HT1080 (cell line): ENCODE measurements around the gene OVAAL. TPM values are rescaled to one million over a fixed set of nuclear protein-coding genes. Genes with fewer than 3 reads are reported as not detected.

Experiments used
- DNase-seq: peaks from one replicate; pipeline ENCODE4 v3.0.0-alpha.2; 2015; ENCODE audit warnings: low read depth
- small RNA-seq: library from RNA; depleted of rRNA; stranded (forward); fragments of <200 nt; gene quantifications from one replicate; pipeline ENCODE3, GENCODE V24; 2014
- total RNA-seq: library from RNA; depleted of rRNA; stranded (reverse); fragments of >200 nt; shearing (Covaris generic); gene quantifications from 2 replicates; pipeline ENCODE4 v1.2.3, GENCODE V29; 2014; rRNA removed

Gene OVAAL
- total RNA-seq, 1 experiment from 2014 or later = 2.7 TPM

DNA sequence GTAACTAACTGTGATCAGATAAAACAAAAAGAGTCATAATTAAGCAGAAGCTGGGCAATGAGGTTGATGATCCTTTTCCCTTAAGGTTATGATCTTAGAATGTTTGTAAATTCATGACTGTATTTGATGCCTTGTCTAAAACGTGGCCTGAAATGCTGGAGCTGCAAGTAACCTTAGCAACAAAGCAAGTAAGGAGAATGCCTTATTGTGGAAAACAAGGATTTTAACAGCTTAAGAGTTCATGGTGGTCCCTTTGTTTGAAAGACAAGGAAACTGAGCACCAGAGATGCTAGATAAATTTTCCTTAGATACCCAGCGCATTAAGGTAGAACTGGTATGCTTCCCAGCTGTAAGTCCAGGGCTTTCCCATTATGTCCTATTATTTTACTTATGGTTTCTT lies 47.4 kb downstream of the OVAAL start:
- no peak for DNase-seq

DNA sequence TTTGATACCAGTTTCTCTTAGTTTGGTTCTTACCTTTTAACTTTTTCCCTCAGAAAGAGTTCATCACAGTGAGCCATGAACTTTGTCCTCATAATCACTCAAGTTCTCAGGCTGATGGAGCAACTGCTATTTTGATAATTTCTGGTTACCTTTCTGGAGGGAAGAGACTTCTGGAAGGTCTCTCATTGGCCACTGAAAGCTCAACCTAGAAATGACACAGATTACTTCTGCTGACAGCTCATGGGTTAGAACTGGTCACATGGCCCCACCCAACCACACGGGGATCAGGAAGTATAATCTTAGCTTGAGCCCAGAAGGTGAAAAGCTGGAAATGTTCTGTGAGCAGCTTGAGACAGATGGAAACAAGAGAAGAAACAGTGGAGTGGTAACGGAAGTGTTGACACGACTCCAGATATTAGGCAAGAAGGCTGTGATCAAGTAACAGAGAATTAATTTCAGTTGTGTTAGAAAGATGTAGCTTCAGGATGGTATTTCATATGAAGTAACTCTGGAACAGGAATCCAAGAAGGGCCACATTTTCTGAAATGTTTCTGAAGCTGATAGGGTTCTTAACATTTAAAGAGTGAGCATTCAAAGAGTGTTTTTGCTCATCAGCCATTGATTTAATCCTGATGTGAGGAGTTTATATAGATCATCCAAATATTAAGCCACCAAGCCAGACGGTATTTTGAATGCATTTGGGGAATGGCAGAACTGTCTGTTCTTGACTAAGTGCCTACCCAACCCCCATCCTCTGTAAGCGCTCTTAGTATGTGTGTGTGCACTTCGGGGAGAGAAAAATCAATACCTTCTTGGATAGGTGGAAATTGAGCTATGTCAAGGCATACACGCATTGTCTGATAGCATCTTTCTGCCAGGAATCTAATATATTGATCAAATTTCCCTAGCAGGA lies 51.1 kb downstream of the OVAAL start:
- DNase-seq = no peak

DNA sequence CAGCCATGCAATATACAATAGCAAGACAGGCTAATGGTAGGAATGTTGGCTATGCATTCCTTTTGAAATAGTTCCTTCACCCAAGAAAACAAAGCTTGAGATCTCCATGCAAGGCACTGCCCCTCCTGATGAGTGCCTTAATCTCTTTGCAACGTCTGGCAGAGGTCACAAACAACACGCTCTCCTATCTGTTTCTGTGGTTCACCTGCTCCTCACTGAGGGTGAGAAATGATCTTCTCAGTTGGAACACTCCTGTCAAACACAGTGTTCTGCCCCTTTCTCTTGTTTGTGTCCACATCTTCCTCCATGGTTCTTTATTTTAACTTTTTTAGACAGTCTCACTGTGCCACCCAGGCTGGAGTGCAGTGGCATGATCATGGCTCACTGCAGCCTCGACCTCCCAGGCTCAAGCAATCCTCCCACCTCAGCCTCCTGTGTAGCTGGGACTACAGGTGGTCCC lies 51.8 kb downstream of the OVAAL start:
- no peak for DNase-seq

DNA sequence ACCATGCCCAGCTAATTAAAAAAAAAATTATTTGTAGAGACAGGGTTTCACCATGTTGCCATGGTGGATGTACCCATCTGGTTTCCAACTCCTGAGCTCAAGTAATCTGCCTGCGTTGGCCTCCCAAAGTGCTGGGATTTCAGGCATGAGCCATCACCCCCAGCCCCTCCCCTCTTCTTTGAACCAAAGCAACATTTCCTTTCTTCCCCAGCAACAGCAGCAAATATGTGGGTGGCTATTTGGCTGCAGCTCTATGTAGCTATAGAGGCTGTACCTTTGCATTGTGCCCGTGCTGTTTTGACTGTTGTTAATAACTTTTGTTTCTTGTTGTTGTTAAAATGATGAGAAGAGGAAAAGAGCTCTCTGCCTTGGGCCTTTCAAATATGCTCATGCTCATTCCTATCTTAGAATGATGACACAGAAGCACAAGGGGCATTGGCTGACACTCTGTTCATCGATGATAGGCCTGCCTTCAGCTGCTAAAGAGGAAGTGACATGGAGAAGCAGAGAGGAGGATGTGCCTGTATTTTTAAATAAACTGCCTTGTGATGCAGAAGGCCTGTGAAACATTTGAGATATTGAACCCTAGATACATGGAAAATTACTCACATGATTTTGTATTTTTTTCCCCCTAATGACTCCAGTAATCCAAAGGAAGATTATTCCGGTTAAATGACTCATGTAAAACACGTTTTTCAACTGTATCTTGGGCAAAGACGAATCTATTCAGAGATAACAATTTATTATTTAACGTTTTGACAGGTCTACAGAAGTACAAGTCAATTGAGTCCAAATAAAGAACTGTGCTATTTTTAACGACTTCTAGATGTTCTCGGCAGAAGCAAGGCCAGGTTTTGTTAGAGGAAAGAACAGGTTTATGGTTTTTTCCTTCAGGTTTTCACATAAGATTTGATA lies 52.5 kb downstream of the OVAAL start:
- peak; percentile 26 for DNase-seq

DNA sequence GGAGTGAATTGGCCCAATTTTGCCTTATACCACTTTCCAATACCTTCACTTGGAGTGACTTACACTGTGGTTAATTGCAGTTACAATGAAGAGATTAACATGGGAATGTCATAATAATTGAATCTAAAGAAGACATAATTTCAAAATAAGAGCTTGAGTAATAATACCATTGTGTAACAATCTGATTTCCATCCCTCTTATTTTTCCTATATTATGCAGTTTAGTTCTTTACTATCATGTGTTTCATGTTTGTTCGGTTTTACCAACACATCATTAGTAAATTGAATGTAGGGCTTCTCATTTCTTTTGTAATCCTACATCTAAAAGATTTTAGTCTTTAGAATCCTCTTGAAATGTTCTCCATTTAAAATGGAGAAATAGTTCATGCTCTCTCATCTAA lies 53.9 kb downstream of the OVAAL start:
- DNase-seq = no peak

DNA sequence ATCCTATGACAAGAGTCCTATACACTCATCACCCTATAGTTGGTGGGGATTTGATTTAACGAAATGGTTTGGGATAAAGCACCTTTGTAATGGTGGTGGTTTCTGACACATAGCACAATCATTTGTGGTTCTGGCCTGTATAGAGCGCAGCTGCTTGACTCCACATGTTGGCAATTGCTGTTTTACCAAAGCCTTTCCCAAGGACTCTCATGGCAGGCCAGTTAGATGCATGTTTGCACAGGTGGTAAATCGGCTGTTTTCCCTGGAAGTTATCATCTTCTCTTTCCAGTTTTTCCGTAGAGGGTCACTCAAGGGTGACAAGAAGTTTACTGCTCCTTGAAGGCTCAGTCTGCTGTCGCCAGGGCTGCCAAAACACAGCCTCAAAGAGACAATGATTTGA lies 56.0 kb downstream of the OVAAL start:
- DNase-seq = peak; percentile 56

DNA sequence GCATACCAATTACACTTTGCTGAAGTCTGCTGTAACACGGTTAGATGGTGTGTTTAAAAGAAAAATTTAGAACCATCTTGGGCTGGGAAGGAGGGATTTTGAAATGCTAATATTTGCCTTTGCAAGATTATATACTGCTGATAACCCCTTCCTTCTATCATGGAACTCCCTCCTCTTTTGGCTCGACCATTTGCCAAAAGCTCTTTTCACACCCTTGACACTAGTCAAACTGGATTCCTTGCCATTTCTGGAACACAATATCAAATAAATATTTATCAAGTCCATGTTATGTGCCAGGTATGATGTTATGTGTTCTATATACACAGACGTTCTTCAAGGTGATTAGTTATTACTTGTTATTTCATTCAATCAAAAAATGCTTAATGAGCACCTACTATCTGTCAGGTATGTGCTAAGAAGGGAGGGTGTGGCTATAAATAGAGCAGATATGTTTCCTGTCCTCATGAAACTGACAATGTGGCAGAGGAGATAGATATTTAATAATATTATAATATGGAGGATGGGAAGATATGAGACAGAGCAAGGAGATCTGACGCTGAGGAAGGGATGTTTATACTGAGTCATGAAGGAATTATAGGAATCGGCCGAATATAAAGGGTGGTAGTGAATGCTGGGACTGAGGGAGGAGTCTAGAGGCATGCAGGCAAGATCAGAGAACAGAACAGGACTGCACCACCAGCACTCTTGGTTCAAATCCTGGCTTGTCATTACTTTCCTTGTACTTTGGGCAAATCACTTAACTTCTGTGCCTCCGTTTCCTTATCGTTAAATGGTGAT lies 56.9 kb downstream of the OVAAL start:
- peak; percentile 23 for DNase-seq

Small RNAs within 50 kb of the gene (small RNA-seq; reads per million reads assigned to genes)
- not detected for gene RF00019

Other genes starting within 250 kb of the OVAAL start
- gene ACBD6, start 56.4 kb upstream of the OVAAL start, total RNA-seq = 67.0 TPM in 2 replicates
- gene XPR1, start 73.1 kb downstream of the OVAAL start, total RNA-seq = 17.7 and 19.3 TPM in 2 replicates